Measurements from ENCODE around the gene NTN1. TPM values are rescaled to one million over a fixed set of nuclear protein-coding genes. Genes with fewer than 3 reads are reported as not detected.

The NTN1 gene
- total RNA-seq, 1 donor from 2014 or later: 7.8 TPM

GRCh38 chr17:9009096-9009495 lies 12.2 kb upstream of the NTN1 start:
- Histone ChIP-seq H3K36me3 (no peaks in the 10 kb centered on the region), H3K9me3 (no peaks in the 10 kb centered on the region), H3K4me3 (no peak overlapping the region), H3K27ac (no peak overlapping the region), H3K4me1 (peaks cover 5% of the 10 kb centered on the region), H3K27me3 (ENCODE audit: low read depth) (peaks cover 51% of the 10 kb centered on the region)
- ATAC-seq (no peak), DNase-seq (no peak)
- TF ChIP-seq, protein P1, sequence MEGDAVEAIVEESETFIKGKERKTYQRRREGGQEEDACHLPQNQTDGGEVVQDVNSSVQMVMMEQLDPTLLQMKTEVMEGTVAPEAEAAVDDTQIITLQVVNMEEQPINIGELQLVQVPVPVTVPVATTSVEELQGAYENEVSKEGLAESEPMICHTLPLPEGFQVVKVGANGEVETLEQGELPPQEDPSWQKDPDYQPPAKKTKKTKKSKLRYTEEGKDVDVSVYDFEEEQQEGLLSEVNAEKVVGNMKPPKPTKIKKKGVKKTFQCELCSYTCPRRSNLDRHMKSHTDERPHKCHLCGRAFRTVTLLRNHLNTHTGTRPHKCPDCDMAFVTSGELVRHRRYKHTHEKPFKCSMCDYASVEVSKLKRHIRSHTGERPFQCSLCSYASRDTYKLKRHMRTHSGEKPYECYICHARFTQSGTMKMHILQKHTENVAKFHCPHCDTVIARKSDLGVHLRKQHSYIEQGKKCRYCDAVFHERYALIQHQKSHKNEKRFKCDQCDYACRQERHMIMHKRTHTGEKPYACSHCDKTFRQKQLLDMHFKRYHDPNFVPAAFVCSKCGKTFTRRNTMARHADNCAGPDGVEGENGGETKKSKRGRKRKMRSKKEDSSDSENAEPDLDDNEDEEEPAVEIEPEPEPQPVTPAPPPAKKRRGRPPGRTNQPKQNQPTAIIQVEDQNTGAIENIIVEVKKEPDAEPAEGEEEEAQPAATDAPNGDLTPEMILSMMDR (IDR thresholded peaks at IDR 0.05): no peak
- intact Hi-C loops (cut with DNase I): no loop called here

DNA sequence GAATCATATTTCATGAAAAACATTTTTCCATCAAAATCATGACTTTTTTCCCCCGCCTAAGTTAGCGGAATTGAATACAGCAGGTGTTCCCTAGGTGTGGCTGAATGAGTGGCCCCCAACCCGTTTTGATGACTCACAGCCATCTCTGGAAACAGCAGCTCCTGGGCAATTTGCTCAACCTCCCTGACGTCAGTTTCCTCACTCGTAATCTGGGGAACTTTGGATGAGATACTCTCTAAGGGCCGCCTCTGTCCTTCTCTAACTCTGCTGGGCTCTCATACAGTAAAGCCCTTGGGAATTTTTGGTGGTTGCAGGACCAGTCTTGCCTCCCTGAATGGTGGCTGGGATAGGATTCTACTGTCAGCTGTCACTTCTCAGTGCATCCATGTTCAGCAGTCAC lies 11.6 kb upstream of the NTN1 start:
- no peaks in the 10 kb centered on the region for H3K36me3 ChIP-seq
- no peak for ATAC-seq
- no peaks in the 10 kb centered on the region for H3K4me1 ChIP-seq
- H3K27me3 ChIP-seq (ENCODE audit: low read depth): peaks cover 44% of the 10 kb centered on the region
- no peaks in the 10 kb centered on the region for H3K9me3 ChIP-seq
- TF ChIP-seq, protein P1 (IDR thresholded peaks at IDR 0.05): no peak
- H3K27ac ChIP-seq: no peak overlapping the region
- H3K4me3 ChIP-seq: no peak overlapping the region
- no peak for DNase-seq
- intact Hi-C loops (cut with DNase I): no loop called here

DNA sequence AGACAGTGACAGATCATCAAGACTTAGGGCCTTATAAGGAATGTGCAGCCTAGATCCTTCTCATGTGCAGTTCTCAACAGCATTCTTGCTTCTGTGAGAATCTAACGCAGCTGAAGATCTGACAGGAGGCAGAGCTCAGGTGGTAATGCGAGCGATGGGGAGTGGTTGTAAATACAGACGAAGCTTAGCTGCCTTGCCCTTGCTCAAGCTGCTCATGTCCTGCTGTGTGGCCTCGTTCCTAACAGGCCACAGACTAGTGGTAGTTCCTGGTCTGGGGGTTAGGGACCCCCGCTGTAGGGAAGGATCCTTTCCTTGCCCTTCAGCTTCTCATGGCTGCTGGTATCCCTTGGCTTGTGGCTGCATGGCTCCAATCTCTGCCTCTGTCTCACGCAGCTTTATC lies 10.3 kb upstream of the NTN1 start:
- no peak for DNase-seq
- intact Hi-C loops (cut with DNase I): no loop called here
- TF ChIP-seq, protein P1 (IDR thresholded peaks at IDR 0.05): no peak
- ATAC-seq: no peak
- H3K9me3 ChIP-seq: no peaks in the 10 kb centered on the region
- H3K4me3 ChIP-seq: no peak overlapping the region
- H3K4me1 ChIP-seq: no peaks in the 10 kb centered on the region
- no peaks in the 10 kb centered on the region for H3K36me3 ChIP-seq
- H3K27me3 ChIP-seq (ENCODE audit: low read depth): peaks cover 38% of the 10 kb centered on the region
- no peak overlapping the region for H3K27ac ChIP-seq

- DNase-seq (no peak), ATAC-seq (peak in 1 of 2 donors; percentile 21)
- TF ChIP-seq, protein P1 (IDR thresholded peaks at IDR 0.05): no peak
- Histone ChIP-seq H3K9me3 (no peaks in the 10 kb centered on the region), H3K4me3 (no peak overlapping the region), H3K27ac (no peak overlapping the region), H3K27me3 (ENCODE audit: low read depth) (peaks cover 47% of the 10 kb centered on the region), H3K36me3 (no peaks in the 10 kb centered on the region), H3K4me1 (peaks cover 14% of the 10 kb centered on the region)
- intact Hi-C loops (cut with DNase I): no loop called here
Measured at GRCh38 chr17:9016941-9017552, 4.3 kb upstream of the NTN1 start.

DNA sequence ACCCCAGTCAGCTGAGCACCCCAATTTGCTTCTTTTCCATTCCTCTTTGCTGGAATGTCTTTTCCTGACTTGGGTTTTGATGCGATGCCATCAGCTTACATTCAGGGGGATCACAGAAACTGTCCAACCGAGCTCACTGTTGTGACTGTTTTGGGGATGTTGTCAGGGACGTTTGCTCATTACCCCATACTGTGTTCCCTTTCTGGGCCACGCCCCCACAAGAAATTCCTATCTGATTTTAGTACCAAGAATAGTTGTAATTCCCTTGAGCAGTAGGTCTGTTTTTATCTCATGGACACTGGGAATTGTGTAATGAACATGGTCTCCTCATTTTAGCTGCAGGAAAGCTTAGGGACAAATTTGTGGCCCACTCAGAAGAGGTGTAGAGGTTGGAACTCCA lies 2.6 kb upstream of the NTN1 start:
- DNase-seq: no peak
- Histone ChIP-seq H3K9me3 (no peaks in the 10 kb centered on the region), H3K36me3 (no peaks in the 10 kb centered on the region), H3K4me1 (peaks cover 30% of the 10 kb centered on the region), H3K27me3 (ENCODE audit: low read depth) (peaks cover 63% of the 10 kb centered on the region), H3K27ac (no peak overlapping the region), H3K4me3 (no peak overlapping the region)
- intact Hi-C loops (cut with DNase I): no loop called here
- TF ChIP-seq, protein P1 (IDR thresholded peaks at IDR 0.05): no peak
- no peak for ATAC-seq

All from lower lobe of right lung (tissue), 2 donors.